Hepatocyte (in vitro differentiated cells): ENCODE results near the gene CAPZB. TPM values are rescaled to one million over a fixed set of nuclear protein-coding genes. Genes with fewer than 3 reads are reported as not detected.
A peak's percentile ranks its signal among the peaks of the same experiment; 100 is the strongest.

ENCODE experiments used
- DNase-seq: peaks from one replicate; pipeline ENCODE4 v3.0.0-alpha.2; 2016; ENCODE audit warnings: low spot score
- H2AFZ ChIP-seq: fragments of 200-600 bp; sonication (generic); 2 replicates; pipeline ENCODE4 v1.6.0; 2016; ENCODE audit warnings: antibody characterized with exemption, mild to moderate bottlenecking
- H3K27ac ChIP-seq: fragments of 200-600 bp; sonication (generic); 2 replicates; pipeline ENCODE4 v1.5.1; 2016; ENCODE audit warnings: mild to moderate bottlenecking
- H3K27me3 ChIP-seq: fragments of 200-600 bp; sonication (generic); 2 replicates; pipeline ENCODE4 v1.6.1; 2016
- H3K36me3 ChIP-seq: fragments of 200-600 bp; sonication (generic); replicated peaks from 2 replicates; pipeline ENCODE4 v1.5.1; 2016; ENCODE audit warnings: low read depth; ENCODE audit not compliant: insufficient read depth
- H3K4me1 ChIP-seq: fragments of 200-600 bp; sonication (generic); 2 replicates; pipeline ENCODE4 v1.5.1; 2016; ENCODE audit warnings: mild to moderate bottlenecking, moderate library complexity; ENCODE audit not compliant: insufficient read depth
- H3K4me2 ChIP-seq: fragments of 200-600 bp; sonication (generic); 2 replicates; pipeline ENCODE4 v1.6.0; 2016
- H3K4me3 ChIP-seq: fragments of 200-600 bp; sonication (generic); 2 replicates; pipeline ENCODE4 v1.5.1; 2016; ENCODE audit warnings: mild to moderate bottlenecking
- H3K79me2 ChIP-seq: fragments of 200-600 bp; sonication (generic); 2 replicates; pipeline ENCODE4 v1.6.0; 2017; ENCODE audit warnings: mild to moderate bottlenecking
- H3K9me2 ChIP-seq: fragments of 200-600 bp; sonication (generic); replicated peaks from 2 replicates; pipeline ENCODE4 v1.6.0; 2017; ENCODE audit warnings: mild to moderate bottlenecking; ENCODE audit not compliant: insufficient read depth
- H3K9me3 ChIP-seq: fragments of 200-600 bp; sonication (generic); 2 replicates; pipeline ENCODE4 v1.5.1; 2016; ENCODE audit warnings: low read depth, mild to moderate bottlenecking
- H4K20me1 ChIP-seq: fragments of 200-600 bp; sonication (generic); 2 replicates; pipeline ENCODE4 v1.6.0; 2016; ENCODE audit warnings: mild to moderate bottlenecking; ENCODE audit not compliant: insufficient read depth, poor library complexity, severe bottlenecking
- CTCF ChIP-seq: fragments of 200-600 bp; sonication (generic); IDR thresholded peaks from 2 replicates; pipeline ENCODE4 v1.5.1; 2016; ENCODE audit warnings: antibody characterized with exemption, mild to moderate bottlenecking; ENCODE audit not compliant: poor library complexity
- EZH2 ChIP-seq: fragments of 200-600 bp; sonication (generic); IDR thresholded peaks from 2 replicates; pipeline ENCODE4 v1.6.1; 2016; ENCODE audit warnings: antibody characterized with exemption, mild to moderate bottlenecking, borderline replicate concordance
- EZH2phosphoT487 ChIP-seq: fragments of 200-600 bp; sonication (generic); IDR thresholded peaks from one replicate; pipeline ENCODE4 v1.6.1; 2018; ENCODE audit warnings: antibody characterized with exemption, mild to moderate bottlenecking, low read depth, moderate library complexity; ENCODE audit not compliant: unreplicated experiment, severe bottlenecking
- WGBS: methylation state at CpG from one replicate; pipeline ENCODE4 v1.1.6; 2016; ENCODE audit warnings: low lambda C conversion rate; ENCODE audit errors: missing lambda C conversion rate; 5-methylcytosine and 5-hydroxymethylcytosine counted together
- polyA plus RNA-seq: library from polyadenylated mRNA; unstranded; fragments of >200 nt; fragmentation: Nextera tagmentation; extraction: Ambion mirVana; gene quantifications from 2 replicates; pipeline ENCODE4 v1.2.1, GENCODE V29; 2016
- total RNA-seq: library from RNA; depleted of rRNA; stranded (reverse); fragments of >200 nt; gene quantifications from 2 replicates; pipeline ENCODE4 v1.2.3, GENCODE V29; 2014

Gene CAPZB
- total and polyA plus RNA-seq, 2 experiments from 2014 or later, result 139 to 261 TPM

GRCh38 chr1:19400192-19400611 lies 85.1 kb downstream of the CAPZB start:
- no peak overlapping the region for H2AFZ ChIP-seq
- no peaks in the 10 kb centered on the region for H3K27me3 ChIP-seq
- 75% methylated on average over 11 of the region's 11 CpGs for WGBS
- H3K27ac ChIP-seq, result no peak overlapping the region
- DNase-seq, result no peak
- peaks cover 90% of the 10 kb centered on the region for H3K79me2 ChIP-seq
- peaks cover 19% of the 10 kb centered on the region for H3K4me1 ChIP-seq
- H3K36me3 ChIP-seq, result no peaks in the 10 kb centered on the region
- no peaks in the 10 kb centered on the region for H3K9me2 ChIP-seq
- peaks cover 34% of the 10 kb centered on the region for H4K20me1 ChIP-seq
- no peaks in the 10 kb centered on the region for H3K9me3 ChIP-seq
- no peak for TF ChIP-seq EZH2
- TF ChIP-seq CTCF, result no peak
- H3K4me3 ChIP-seq, result no peak overlapping the region
- no peak overlapping the region for H3K4me2 ChIP-seq

DNA sequence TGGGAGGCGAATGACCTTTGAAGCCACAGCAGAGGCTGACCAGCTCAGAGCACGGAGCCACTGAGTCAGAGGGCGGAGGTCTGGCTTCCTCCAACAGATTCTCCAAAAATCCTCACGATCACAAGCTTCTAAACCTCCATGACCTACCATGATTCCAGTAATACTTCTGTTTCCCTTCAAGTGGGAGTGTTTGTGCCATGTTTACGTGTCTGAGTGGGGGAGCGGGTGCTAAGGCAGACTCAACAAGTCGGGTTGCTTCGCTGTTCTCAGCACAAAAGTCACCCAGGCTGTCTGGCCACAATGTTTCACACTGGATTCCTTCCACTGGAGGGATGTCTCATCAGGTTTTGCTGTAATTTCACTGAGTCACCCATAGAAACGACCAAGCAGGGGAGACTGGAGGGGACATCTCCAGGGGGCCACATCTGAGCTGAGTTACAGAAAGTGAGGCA lies 87.0 kb downstream of the CAPZB start:
- TF ChIP-seq EZH2phosphoT487, result no peak
- no peak for TF ChIP-seq EZH2
- peak; percentile 32 for TF ChIP-seq CTCF
- Histone ChIP-seq H2AFZ (no peak overlapping the region), H3K4me3 (no peak overlapping the region), H3K9me2 (no peaks in the 10 kb centered on the region), H3K79me2 (peaks cover 96% of the 10 kb centered on the region), H3K9me3 (no peaks in the 10 kb centered on the region), H3K27ac (peak overlapping the region; percentile 48), H3K4me1 (peaks cover 16% of the 10 kb centered on the region), H3K36me3 (no peaks in the 10 kb centered on the region), H3K4me2 (no peak overlapping the region), H3K27me3 (no peaks in the 10 kb centered on the region), H4K20me1 (peaks cover 26% of the 10 kb centered on the region)
- 69% methylated on average over 9 of the region's 9 CpGs for WGBS
- peak; percentile 58 for DNase-seq

DNA sequence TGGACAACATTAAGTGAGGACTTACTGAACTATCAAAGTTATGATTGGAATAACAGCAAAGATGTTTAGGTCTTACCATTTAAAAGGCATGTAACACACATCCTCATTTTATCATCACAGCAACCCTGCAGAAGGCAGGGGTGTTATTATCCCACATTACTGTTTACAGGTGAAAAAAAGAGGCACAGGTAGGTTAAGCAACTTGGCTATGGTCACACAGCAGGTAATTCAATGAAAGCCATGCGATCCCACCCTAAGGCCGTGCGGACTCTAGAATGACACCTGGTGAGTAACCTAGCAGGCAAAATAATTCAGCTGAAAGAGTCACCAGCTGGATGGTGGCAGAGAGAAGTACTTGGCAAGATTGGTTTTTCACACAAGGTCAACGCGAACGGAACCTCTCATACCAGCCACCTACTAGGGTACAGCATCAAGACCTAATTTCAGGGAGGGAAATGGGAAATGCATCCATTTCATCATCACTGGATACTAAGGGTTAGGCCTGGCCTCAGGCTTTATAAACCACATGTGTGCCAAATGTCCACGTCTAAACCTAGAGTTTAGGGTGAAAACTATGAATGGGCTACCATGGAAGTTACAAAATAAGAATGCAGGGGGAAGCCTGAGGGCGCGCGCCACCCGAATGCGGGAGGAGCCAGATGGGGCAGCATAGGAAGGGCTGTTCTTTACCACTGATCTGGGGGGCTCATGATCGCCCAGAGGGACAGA lies 88.0 kb downstream of the CAPZB start:
- Histone ChIP-seq H3K4me2 (no peak overlapping the region), H3K79me2 (peaks cover 97% of the 10 kb centered on the region), H3K4me3 (no peak overlapping the region), H2AFZ (no peak overlapping the region), H3K9me2 (no peaks in the 10 kb centered on the region), H3K9me3 (no peaks in the 10 kb centered on the region), H3K27me3 (no peaks in the 10 kb centered on the region), H4K20me1 (peaks cover 23% of the 10 kb centered on the region), H3K27ac (peak overlapping the region; percentile 48), H3K4me1 (peaks cover 16% of the 10 kb centered on the region), H3K36me3 (no peaks in the 10 kb centered on the region)
- WGBS, result 96% methylated on average over 13 of the region's 13 CpGs
- DNase-seq, result no peak
- TF ChIP-seq EZH2phosphoT487, result no peak
- no peak for TF ChIP-seq CTCF
- no peak for TF ChIP-seq EZH2
